Sigmoid colon (tissue), 7 donors: Measurements from ENCODE around the gene ZFP42. TPM values are rescaled to one million over a fixed set of nuclear protein-coding genes. Genes with fewer than 3 reads are reported as not detected.

Experiments used
- DNase-seq: peaks from one replicate; pipeline ENCODE4 v3.0.0-alpha.2; 2019
- H3K27ac ChIP-seq, 4 donors: fragments of 200-600 bp; sonication (generic); one replicate each; pipeline ENCODE4 v1.5.1; 2016 to 2019; ENCODE audit warnings: mild to moderate bottlenecking in 1 of 4
- H3K27me3 ChIP-seq, 3 donors: fragments of 200-600 bp; sonication (generic); one replicate each; pipeline ENCODE4 v1.5.1; 2019; ENCODE audit warnings: mild to moderate bottlenecking in 1 of 3
- H3K36me3 ChIP-seq, 4 donors: fragments of 200-600 bp; sonication (generic); one replicate each; pipeline ENCODE4 v1.5.1; 2016 to 2019
- H3K4me1 ChIP-seq, 4 donors: fragments of 200-600 bp; sonication (generic); one replicate each; pipeline ENCODE4 v1.5.1; 2017 to 2019
- H3K4me3 ChIP-seq, 4 donors: fragments of 200-600 bp; sonication (generic); one replicate each; pipeline ENCODE4 v1.5.1; 2017 to 2019; ENCODE audit warnings: mild to moderate bottlenecking in 2 of 4, moderate library complexity in 1 of 4
- H3K9me3 ChIP-seq, 4 donors: fragments of 200-600 bp in 3 of 4; sonication (generic) in 3 of 4; one replicate each; pipeline versions ENCODE4 v1.5.1 to v1.6.1; 2013 to 2019
- CTCF ChIP-seq, 4 experiments: fragments of 450-650 bp in 3 of 4; fragments of 200-600 bp in 1 of 4; IDR thresholded peaks; one replicate each; pipeline ENCODE4 v1.5.1; 2016 to 2019; ENCODE audit warnings: antibody characterized with exemption in 4 of 4, mild to moderate bottlenecking in 3 of 4, moderate library complexity in 2 of 4
- EP300 ChIP-seq, 4 donors: sonication (generic); formaldehyde crosslinking; IDR thresholded peaks; one replicate each; pipeline ENCODE4 v1.6.1; 2017; ENCODE audit warnings: antibody characterized with exemption in 4 of 4
- POLR2A ChIP-seq, 2 donors: fragments of 450-650 bp; IDR thresholded peaks; one replicate each; pipeline ENCODE4 v1.6.1; 2016; ENCODE audit warnings: antibody characterized with exemption in 2 of 2, mild to moderate bottlenecking in 2 of 2, moderate library complexity in 2 of 2
- POLR2AphosphoS5 ChIP-seq, 4 donors: sonication (generic); formaldehyde crosslinking; IDR thresholded peaks; one replicate each; pipeline ENCODE4 v1.6.1; 2017; ENCODE audit warnings: antibody characterized with exemption in 4 of 4
- WGBS, 2 donors: extraction: QIAGEN DNeasy Blood & Tissue Kit; methylation state at CpG; one replicate each; pipeline ENCODE4 v1.1.7; 2013; 5-methylcytosine and 5-hydroxymethylcytosine counted together
- intact Hi-C: fragments of 100-400 bp; cut with DNase I; formaldehyde crosslinking; loops from one replicate; pipeline ENCODE4 v1.15.1; 2023
- polyA plus RNA-seq, 3 donors: library from polyadenylated mRNA; stranded (reverse); fragments of 200-250 nt; gene quantifications; one replicate each; pipeline ENCODE4 v1.2.3, GENCODE V29; 2013
- total RNA-seq, 4 donors: library from RNA; depleted of rRNA; stranded (reverse); fragments of >200 nt; gene quantifications; one replicate each; pipeline ENCODE4 v1.1.0, GENCODE V29; 2016
- donor health status: healthy with polysubstance abuse.
- donor health status: Bipolar disorder and iron deficiency.
- donor health status: healthy.

The ZFP42 gene
- total and polyA plus RNA-seq, 7 donors, result not detected

DNA sequence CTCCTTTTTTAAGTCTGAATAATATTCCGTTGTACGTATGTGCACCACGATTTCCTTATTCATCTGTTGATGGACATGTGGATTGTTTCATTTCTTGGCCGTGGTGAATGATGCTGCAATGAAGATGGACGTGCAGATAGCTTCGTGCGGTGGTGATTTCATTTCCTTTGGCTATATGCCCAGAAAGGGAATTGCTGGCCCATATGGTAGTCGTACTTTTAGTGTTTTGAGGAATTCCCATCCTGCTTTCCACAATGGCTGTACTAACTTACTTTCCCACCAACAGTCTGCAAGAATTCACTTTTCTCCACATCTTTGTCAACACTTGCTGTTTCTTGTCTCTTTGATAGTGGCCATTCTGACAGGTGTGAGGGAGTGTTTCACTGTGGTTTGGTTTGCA, 12.8 kb downstream of the ZFP42 start:
- DNase-seq, result no peak
- Histone ChIP-seq H3K4me3 (no peak overlapping the region), H3K4me1 (no peaks in the 10 kb centered on the region), H3K27ac (no peak overlapping the region), H3K9me3 (no peaks in the 10 kb centered on the region), H3K36me3 (no peaks in the 10 kb centered on the region), H3K27me3 (no peaks in the 10 kb centered on the region)
- intact Hi-C loops, result no loop called here
- WGBS, 2 donors, result 35 to 58% methylated on average over 8 of the region's 8 CpGs
- TF ChIP-seq POLR2A (IDR thresholded peaks at IDR 0.05) (no peak), CTCF (IDR thresholded peaks at IDR 0.05) (no peak), EP300 (IDR thresholded peaks at IDR 0.05) (no peak), POLR2AphosphoS5 (IDR thresholded peaks at IDR 0.05) (no peak)

GRCh38 chr4:188012426-188012945, 16.9 kb downstream of the ZFP42 start:
- Histone ChIP-seq H3K4me3 (no peak overlapping the region), H3K4me1 (peaks cover 0 to 9% (median 3%) of the 10 kb centered on the region in 4 donors), H3K9me3 (no peaks in the 10 kb centered on the region), H3K27ac (no peak overlapping the region), H3K27me3 (peaks cover 0 to 4% (median 0%) of the 10 kb centered on the region in 3 donors), H3K36me3 (no peaks in the 10 kb centered on the region)
- intact Hi-C loops, result no loop called here
- WGBS, 2 donors, result 93 to 95% methylated on average over 7 of the region's 7 CpGs
- TF ChIP-seq EP300 (IDR thresholded peaks at IDR 0.05), result no peak
- no peak for TF ChIP-seq POLR2AphosphoS5 (IDR thresholded peaks at IDR 0.05)
- TF ChIP-seq CTCF (IDR thresholded peaks at IDR 0.05), result no peak
- TF ChIP-seq POLR2A (IDR thresholded peaks at IDR 0.05), result no peak
- DNase-seq, result no peak

- Histone ChIP-seq H3K4me1 (peaks cover 0 to 9% (median 3%) of the 10 kb centered on the region in 4 donors), H3K36me3 (no peaks in the 10 kb centered on the region), H3K27me3 (peaks cover 0 to 4% (median 0%) of the 10 kb centered on the region in 3 donors), H3K4me3 (no peak overlapping the region), H3K9me3 (no peaks in the 10 kb centered on the region), H3K27ac (no peak overlapping the region)
- WGBS, 2 donors, result 15 to 67% methylated on average over 14 of the region's 14 CpGs
- DNase-seq, result no peak
- no peak for TF ChIP-seq EP300 (IDR thresholded peaks at IDR 0.05)
- TF ChIP-seq CTCF (IDR thresholded peaks at IDR 0.05), result no peak
- intact Hi-C loops, result no loop called here
Measured at GRCh38 chr4:188015025-188015940, 19.7 kb downstream of the ZFP42 start.

DNA sequence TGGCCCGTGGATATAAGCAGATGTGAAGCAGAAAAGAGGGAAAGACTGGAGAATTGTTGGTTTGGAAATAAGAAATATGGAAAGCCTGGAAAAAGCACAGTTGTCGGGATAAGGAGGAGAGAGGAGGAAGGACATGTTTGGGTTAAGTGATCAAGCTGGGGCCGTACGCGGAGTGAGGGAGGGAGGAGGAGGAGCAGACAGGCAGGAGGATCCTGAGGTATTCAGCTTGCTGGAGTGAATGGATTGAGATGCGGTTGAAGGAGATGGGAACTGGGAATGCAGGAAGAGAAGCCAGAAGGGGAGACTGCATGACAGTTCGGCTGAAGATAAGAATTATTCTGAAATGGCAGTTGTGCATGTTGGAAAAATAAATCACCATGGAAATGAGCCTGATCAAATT, 21.2 kb downstream of the ZFP42 start:
- peaks cover 0 to 4% (median 0%) of the 10 kb centered on the region in 3 donors for H3K27me3 ChIP-seq
- intact Hi-C loops, result no loop called here
- peaks cover 0 to 9% (median 3%) of the 10 kb centered on the region in 4 donors for H3K4me1 ChIP-seq
- no peaks in the 10 kb centered on the region for H3K9me3 ChIP-seq
- no peak overlapping the region for H3K27ac ChIP-seq
- TF ChIP-seq CTCF (IDR thresholded peaks at IDR 0.05) (no peak), POLR2AphosphoS5 (IDR thresholded peaks at IDR 0.05) (no peak)
- H3K36me3 ChIP-seq, result no peaks in the 10 kb centered on the region
- H3K4me3 ChIP-seq, result no peak overlapping the region
- no peak for DNase-seq
- WGBS, 2 donors, result 46 to 69% methylated on average over 7 of the region's 7 CpGs
